Kidney epithelial cell (primary cell): ENCODE measurements around the gene PIK3AP1. TPM values are rescaled to one million over a fixed set of nuclear protein-coding genes. Genes with fewer than 3 reads are reported as not detected.
"Not testable (repeated sequence)": the region's sequence is repeated elsewhere in the genome, so short reads cannot be mapped to it uniquely, and the experiment has no call there.

Source experiments
- DNase-seq: peaks from one replicate; pipeline ENCODE4 v3.0.0-alpha.2; 2010; ENCODE audit warnings: low read depth
- H3K27me3 ChIP-seq: 2 replicates; pipeline ENCODE4 v1.6.0; 2011; ENCODE audit warnings: low read length; ENCODE audit not compliant: control insufficient read depth, insufficient read depth
- H3K36me3 ChIP-seq: 2 replicates; pipeline ENCODE4 v1.5.1; 2011; ENCODE audit warnings: low read length; ENCODE audit not compliant: control insufficient read depth, insufficient read depth
- H3K4me3 ChIP-seq: 2 replicates; pipeline ENCODE4 v1.5.1; 2011; ENCODE audit warnings: low read depth, mild to moderate bottlenecking, control low read depth, low read length
- total RNA-seq: library from RNA; depleted of rRNA; stranded (reverse); fragments of >200 nt; gene quantifications from 2 replicates; pipeline ENCODE4 v1.2.3, GENCODE V29; 2015
- TF ChIP-seq, protein P1 (sequence below): IDR thresholded peaks from 2 replicates; pipeline ENCODE4 v1.5.1; 2011; ENCODE audit warnings: mild to moderate bottlenecking, moderate library complexity, low read length, control low read depth, inconsistent platforms; ENCODE audit not compliant: insufficient read depth, poor library complexity, severe bottlenecking

PIK3AP1 gene
- total RNA-seq, 1 donor from 2014 or later = 8.9 TPM

DNA sequence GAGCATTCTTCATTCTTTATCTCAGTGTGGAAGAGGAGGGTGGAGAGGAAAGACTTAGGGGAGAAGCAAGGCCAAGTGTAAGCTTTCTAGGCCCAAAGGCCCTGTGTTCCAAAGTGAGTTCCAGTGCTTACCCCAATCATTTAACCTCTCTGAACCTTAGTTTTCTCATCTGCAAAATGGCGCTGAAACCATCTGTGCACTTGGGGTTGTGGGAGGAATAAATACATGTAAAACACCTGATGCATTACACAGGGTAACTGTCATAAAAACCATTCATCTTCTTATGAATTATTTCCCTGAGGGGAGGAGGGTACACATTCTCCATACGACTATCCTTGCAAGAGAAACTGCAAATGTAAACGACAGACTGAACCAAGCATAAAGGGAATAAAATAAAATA lies 19.0 kb downstream of the PIK3AP1 start:
- DNase-seq = no peak
- TF ChIP-seq, protein P1, sequence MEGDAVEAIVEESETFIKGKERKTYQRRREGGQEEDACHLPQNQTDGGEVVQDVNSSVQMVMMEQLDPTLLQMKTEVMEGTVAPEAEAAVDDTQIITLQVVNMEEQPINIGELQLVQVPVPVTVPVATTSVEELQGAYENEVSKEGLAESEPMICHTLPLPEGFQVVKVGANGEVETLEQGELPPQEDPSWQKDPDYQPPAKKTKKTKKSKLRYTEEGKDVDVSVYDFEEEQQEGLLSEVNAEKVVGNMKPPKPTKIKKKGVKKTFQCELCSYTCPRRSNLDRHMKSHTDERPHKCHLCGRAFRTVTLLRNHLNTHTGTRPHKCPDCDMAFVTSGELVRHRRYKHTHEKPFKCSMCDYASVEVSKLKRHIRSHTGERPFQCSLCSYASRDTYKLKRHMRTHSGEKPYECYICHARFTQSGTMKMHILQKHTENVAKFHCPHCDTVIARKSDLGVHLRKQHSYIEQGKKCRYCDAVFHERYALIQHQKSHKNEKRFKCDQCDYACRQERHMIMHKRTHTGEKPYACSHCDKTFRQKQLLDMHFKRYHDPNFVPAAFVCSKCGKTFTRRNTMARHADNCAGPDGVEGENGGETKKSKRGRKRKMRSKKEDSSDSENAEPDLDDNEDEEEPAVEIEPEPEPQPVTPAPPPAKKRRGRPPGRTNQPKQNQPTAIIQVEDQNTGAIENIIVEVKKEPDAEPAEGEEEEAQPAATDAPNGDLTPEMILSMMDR = no peak
- no peak overlapping the region for H3K4me3 ChIP-seq
- H3K27me3 ChIP-seq = no peaks in the 10 kb centered on the region
- no peaks in the 10 kb centered on the region for H3K36me3 ChIP-seq

DNA sequence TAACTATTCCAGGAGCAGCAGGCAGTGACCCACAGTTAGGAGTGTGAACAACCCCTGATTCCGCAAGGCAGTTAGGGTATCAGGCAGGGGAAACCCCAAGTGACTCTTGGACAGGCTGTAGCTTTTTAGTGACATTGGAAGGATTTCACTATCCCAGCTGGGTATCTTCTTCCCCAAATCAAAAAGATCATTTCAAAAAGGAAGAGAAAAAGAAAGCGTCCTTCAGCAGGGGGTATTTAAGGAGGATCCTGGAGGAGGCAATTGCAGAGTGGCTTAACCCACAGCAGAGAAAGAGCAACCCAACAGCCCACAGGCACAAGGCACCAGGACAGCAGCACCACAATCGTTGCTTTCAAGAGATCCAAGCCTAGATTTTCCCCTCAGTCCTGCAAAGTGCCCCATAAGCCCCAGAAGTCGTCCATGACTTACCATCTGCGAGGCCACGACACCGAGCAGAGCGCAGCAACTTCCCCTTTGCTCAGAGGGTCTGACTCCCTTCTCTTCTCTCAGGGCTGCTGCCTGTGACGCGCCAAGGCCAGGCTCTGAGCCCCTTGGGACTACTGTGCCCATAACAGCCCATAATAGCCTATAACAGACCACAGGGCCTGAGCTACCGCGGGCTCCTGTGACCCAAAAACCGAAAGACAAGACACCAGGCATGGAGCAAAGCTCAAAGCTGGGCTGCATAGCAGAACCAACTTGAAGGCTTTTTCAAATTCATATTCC lies 19.8 kb downstream of the PIK3AP1 start:
- no peak overlapping the region for H3K4me3 ChIP-seq
- no peaks in the 10 kb centered on the region for H3K36me3 ChIP-seq
- TF ChIP-seq, protein P1 = no peak
- H3K27me3 ChIP-seq = no peaks in the 10 kb centered on the region
- no peak for DNase-seq

DNA sequence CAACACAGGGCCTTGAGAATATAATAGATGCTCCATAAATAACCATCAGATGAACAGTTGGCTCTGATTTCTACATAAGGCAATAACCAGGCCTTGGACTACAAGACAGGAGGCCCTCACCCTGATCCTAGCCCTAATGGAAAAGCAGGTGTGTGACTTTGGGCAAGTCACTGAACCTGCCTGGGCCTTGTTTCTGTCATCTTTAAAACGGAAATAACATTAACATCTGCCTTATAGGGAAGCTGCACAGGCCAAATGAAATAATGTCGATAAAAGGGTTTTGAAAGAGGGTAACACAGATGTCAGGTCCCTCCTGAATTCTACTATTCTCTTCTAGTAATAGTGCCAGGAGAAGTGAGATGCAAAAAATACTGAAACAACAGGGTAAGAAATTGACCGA lies 20.7 kb downstream of the PIK3AP1 start:
- DNase-seq = no peak
- Histone ChIP-seq H3K27me3 (no peaks in the 10 kb centered on the region), H3K36me3 (no peaks in the 10 kb centered on the region), H3K4me3 (no peak overlapping the region)
- TF ChIP-seq, protein P1 = no peak

DNA sequence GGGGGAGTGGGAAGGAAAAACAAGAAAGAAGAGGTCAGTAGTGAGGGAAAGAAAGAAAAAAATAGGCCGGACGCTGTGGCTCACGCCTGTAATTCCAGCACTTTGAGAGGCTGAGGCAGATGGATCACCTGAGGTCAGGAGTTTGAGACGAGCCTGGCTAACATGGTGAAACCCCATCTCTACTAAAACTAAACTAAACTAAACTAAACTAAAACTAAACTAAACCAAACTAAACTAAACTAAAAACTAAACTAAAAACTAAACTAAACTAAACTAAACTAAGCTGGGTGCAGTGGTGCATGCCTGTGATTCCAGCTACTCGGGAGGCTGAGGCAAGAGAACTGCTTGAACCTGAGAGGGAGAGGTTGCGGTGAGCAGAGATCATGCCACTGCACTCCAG lies 22.0 kb downstream of the PIK3AP1 start:
- not testable (repeated sequence) for DNase-seq, H3K36me3 ChIP-seq, H3K4me3 ChIP-seq, H3K27me3 ChIP-seq

DNA sequence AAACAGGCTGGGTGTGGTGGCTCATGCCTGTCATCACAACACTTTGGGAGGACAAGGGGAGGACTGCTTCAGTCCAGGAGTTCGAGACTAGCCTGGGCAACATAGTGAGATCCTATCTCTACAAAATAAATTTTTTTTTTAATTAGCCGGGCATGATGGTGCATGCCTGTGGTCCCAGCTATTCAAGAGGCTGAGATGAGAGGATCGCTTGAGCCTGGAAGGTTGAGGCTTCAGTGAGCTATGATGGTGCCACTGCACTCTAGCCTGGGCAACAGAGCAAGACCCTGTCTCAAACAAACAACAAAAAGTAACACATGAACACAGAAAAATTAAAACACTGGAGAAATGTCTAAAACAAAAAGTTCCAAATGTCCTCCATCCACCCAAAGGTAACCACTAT lies 22.9 kb downstream of the PIK3AP1 start:
- Histone ChIP-seq H3K36me3 (no peaks in the 10 kb centered on the region), H3K27me3 (no peaks in the 10 kb centered on the region), H3K4me3 (no peak overlapping the region)
- DNase-seq = no peak
- TF ChIP-seq, protein P1 = no peak

DNA sequence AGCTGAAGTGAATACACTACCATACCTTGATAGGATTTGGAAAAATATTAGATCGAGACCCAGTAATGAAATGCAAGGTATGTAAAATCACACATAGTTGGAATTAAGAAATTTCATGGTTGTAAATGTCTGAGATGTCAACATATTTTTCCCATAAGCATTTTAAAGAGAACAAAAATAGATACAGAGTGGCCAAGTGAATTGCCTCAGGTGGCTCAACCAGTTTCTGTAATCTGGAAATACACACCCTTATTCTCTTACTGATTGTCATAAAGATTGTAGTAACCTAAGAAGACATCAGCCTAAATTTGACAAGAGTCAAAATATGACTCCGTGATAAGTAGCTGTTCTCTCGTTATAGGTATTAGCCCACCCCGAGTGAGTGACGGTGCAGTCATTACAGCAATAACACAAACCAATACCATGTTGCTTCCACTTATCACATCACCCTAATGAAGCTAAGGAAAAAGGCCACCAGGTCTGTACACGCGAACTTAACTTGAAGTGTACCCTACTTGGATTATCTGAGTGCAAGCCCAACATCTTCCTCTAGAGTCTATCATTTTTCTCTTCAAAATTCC lies 23.4 kb downstream of the PIK3AP1 start:
- TF ChIP-seq, protein P1 = no peak
- Histone ChIP-seq H3K4me3 (no peak overlapping the region), H3K27me3 (no peaks in the 10 kb centered on the region), H3K36me3 (no peaks in the 10 kb centered on the region)
- no peak for DNase-seq
